ENCODE results near the gene GFRA4.
"Not testable (repeated sequence)": the region's sequence is repeated elsewhere in the genome, so short reads cannot be mapped to it uniquely, and the experiment has no call there.

Gene GFRA4

GRCh38 chr20:3628502-3629314 is 34.5 kb downstream of the GFRA4 start:
- DNase-seq (ENCODE audit: insufficient read length, low spot score) (no peak), FAIRE-seq (no peak)

GRCh38 chr20:3627476-3627875 is 35.7 kb downstream of the GFRA4 start:
- DNase-seq (ENCODE audit: insufficient read length, low spot score) (no peak), FAIRE-seq (no peak)

DNA sequence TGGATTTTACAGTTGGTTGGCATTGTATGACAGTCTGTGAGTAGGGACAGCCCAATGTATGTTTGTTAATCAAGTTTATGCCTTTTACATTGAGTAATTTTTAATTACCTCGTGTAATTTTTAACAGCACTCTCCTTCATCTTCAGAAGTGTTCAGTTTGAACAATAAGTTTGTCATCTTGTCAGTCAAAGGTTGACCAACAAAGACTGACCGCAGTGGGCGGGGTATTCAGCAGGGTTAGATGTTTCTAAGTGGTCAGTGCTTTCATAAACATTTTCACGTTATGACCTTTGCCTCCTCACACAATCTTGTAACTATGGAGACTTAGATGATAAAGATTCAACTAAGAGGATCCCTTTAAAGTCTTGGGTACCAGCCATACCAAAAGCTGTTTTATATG is 40.8 kb downstream of the GFRA4 start:
- no peak for DNase-seq (ENCODE audit: insufficient read length, low spot score)
- FAIRE-seq = no peak

GRCh38 chr20:3621111-3621510 is 42.1 kb downstream of the GFRA4 start:
- DNase-seq (ENCODE audit: insufficient read length, low spot score) = no peak
- no peak for FAIRE-seq

- FAIRE-seq = no peak
- no peak for DNase-seq (ENCODE audit: insufficient read length, low spot score)
Observed at GRCh38 chr20:3616250-3616649, 46.9 kb downstream of the GFRA4 start.

GRCh38 chr20:3615171-3615840 is 47.9 kb downstream of the GFRA4 start:
- not testable (repeated sequence) for DNase-seq (ENCODE audit: insufficient read length, low spot score); FAIRE-seq

DNA sequence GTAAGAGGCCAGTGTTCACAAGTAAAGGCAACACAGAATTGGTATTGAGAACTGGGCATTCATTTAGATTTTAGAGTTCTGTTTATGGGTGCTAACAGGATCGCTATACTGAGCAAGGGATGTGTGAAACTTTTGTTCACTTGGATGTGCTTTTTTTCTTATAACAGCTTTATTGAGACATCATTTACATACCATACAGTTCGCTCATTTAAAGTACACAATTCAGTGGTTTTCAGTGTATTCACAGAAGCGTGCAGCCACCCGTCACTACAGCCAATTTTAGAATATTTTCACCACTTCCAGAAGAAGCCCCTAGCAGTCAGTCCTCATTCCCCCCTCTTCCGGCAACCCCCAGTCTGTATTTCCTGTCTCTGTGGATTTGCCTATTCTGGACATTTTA is 48.7 kb downstream of the GFRA4 start:
- FAIRE-seq (no peak), DNase-seq (ENCODE audit: insufficient read length, low spot score) (no peak)

DNA sequence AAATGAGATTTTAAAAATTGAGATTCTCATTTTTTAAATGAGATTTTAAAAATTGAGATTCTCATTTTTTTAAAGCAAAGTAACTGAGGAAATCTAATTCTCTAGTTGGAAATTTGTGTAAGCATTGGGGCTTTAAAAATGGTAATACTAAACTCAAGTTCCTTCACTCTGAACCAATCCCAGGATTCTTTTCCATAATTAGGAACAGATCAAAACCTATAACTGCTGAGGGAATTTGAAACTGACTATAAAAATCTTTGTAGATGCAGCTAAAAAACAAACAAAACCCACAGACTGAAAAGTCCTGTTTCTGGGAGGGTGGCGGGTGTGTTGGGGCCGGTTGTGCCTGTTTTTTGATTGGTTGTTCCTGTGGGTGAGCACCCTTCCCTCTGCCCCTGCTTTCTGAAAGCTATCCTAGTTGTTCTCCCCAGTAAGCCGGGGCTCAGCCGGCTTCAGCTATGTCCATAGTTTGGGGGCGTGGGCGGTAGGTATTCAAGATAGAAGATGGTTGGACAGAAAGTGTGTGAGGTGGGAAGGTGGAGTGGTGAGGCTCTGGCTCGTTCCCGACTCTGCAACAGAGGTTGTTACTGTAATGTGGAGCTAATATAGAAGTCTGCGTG is 49.3 kb downstream of the GFRA4 start:
- DNase-seq (ENCODE audit: insufficient read length, low spot score) (no peak), FAIRE-seq (no peak)

GRCh38 chr20:3612795-3613572 is 50.2 kb downstream of the GFRA4 start:
- FAIRE-seq = no peak
- no peak for DNase-seq (ENCODE audit: insufficient read length, low spot score)

GRCh38 chr20:3611901-3612300 is 51.3 kb downstream of the GFRA4 start:
- no peak for DNase-seq (ENCODE audit: insufficient read length, low spot score)
- FAIRE-seq = no peak

Measured in GM19239 (cell line).